GM12891 (cell line): ENCODE data around the gene EFNA2.

Experiments
- PAX5 ChIP-seq: IDR thresholded peaks from 2 replicates; pipeline ENCODE4 v1.6.1; 2011; ENCODE audit warnings: low read length, moderate library complexity, mild to moderate bottlenecking; ENCODE audit not compliant: insufficient read depth, severe bottlenecking
- POLR2A ChIP-seq: IDR thresholded peaks from 2 replicates; pipeline ENCODE4 v1.6.1; 2011; ENCODE audit warnings: low read depth, low read length, control low read depth
- POLR2AphosphoS5 ChIP-seq: IDR thresholded peaks from 2 replicates; pipeline ENCODE4 v1.6.1; 2011; ENCODE audit warnings: low read depth, low read length, control low read depth
- POU2F2 ChIP-seq: IDR thresholded peaks from 2 replicates; pipeline ENCODE4 v1.6.1; 2011; ENCODE audit warnings: low read depth, mild to moderate bottlenecking, control low read depth, low read length, moderate library complexity
- SPI1 ChIP-seq: IDR thresholded peaks from 2 replicates; pipeline ENCODE4 v1.6.1; 2011; ENCODE audit warnings: low read depth, low read length, control low read depth
- TAF1 ChIP-seq: IDR thresholded peaks from 2 replicates; pipeline ENCODE4 v1.6.1; 2011; ENCODE audit warnings: low read depth, low read length, control low read depth

- no peak for TF ChIP-seq POLR2AphosphoS5
- no peak for TF ChIP-seq POLR2A
- TF ChIP-seq TAF1: no peak
- TF ChIP-seq SPI1: no peak
- no peak for TF ChIP-seq POU2F2
- no peak for TF ChIP-seq PAX5
Measured at GRCh38 chr19:1253514-1254080, 32.1 kb upstream of the EFNA2 start.
